Transverse colon (tissue), 4 donors: ENCODE data around the gene KIF3A.

ENCODE experiments used
- CTCF ChIP-seq, 5 experiments: fragments of 200-600 bp in 3 of 5; fragments of 450-650 bp in 2 of 5; sonication (generic) in 3 of 5; IDR thresholded peaks; 1 replicate in 2 of 5; 2 replicates in 3 of 5; pipeline ENCODE4 v1.5.1; 2016 to 2017; ENCODE audit warnings: antibody characterized with exemption in 5 of 5, inconsistent platforms in 3 of 5, mild to moderate bottlenecking in 2 of 5, moderate library complexity in 1 of 5
- EP300 ChIP-seq: sonication (generic); formaldehyde crosslinking; IDR thresholded peaks from one replicate; pipeline ENCODE4 v1.6.1; 2017; ENCODE audit warnings: antibody characterized with exemption, low read depth
- POLR2A ChIP-seq: fragments of 450-650 bp; IDR thresholded peaks from one replicate; pipeline ENCODE4 v1.6.1; 2016; ENCODE audit warnings: antibody characterized with exemption, mild to moderate bottlenecking, moderate library complexity
- POLR2AphosphoS5 ChIP-seq, 3 donors: sonication (generic); formaldehyde crosslinking; IDR thresholded peaks; one replicate each; pipeline ENCODE4 v1.6.1; 2016; ENCODE audit warnings: antibody characterized with exemption in 3 of 3

DNA sequence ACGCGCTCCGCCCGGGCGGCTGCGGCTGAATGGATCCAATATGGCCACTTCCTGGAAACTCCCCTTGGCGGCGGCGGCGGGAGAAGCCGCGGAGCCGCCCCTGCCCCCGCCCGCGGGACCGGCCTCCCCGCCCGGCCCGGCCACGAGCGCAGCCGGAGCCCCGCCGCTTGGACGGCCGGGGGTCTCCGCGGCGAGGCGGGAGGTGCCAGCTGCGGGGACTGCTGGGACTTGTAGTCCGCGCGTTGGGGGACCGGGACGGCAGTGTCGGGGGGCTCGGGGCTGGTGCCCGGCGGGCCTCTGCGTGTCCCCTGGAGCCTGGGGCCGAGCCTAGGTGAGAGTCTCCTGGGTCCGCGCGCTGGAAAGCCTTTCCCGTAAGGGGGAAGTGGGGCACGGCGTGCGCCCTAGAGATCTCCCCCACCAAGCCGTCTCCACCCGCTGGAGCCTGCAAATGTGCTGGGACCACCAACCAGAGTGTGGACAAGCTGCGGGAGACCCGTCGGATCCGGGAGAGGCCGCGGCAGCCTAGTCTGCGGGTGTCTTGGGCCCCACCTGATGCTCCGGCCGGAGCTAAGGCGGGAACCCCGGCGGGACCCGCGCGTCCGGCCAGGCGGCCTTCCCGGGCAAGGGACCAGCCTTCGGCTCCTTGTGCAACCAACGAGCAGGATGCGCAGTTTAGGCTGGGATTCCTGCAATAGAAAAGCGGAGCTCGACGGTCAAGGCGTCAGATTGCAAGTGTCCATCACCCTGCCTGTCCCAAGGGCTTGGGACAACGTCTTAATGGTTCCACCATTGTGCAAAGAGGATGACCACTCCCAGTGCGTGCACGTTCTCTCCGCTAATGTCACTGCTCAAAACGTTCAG lies 40.1 kb upstream of the KIF3A start, which contains the start of gene SEPTIN8:
- TF ChIP-seq CTCF (IDR thresholded peaks at IDR 0.05) = peak in 1 of 5 experiments; percentile 1
- TF ChIP-seq POLR2A = no peak
- no peak for TF ChIP-seq POLR2AphosphoS5 (IDR thresholded peaks at IDR 0.05)
- no peak for TF ChIP-seq EP300
